ENCODE results near the gene DCLRE1B.

DNA sequence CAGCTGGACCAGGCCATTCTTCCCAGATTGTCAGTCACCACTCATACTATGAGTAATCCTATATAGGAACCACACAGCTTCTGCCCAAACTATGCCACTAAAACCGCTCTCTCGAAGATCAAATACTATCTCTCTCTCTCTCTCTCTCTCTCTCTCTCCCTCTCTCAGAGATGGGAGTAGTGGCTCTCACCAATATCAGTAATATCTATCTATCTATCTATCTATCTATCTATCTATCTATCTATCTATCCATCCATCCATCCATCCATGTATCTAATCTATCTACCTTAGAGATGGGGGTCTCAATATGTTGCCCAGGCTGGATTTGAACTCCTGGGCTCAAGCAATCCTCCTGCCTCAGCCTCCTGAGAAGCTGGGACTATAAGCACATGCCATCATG, 19.3 kb downstream of the DCLRE1B start:
- TF ChIP-seq, protein P1, sequence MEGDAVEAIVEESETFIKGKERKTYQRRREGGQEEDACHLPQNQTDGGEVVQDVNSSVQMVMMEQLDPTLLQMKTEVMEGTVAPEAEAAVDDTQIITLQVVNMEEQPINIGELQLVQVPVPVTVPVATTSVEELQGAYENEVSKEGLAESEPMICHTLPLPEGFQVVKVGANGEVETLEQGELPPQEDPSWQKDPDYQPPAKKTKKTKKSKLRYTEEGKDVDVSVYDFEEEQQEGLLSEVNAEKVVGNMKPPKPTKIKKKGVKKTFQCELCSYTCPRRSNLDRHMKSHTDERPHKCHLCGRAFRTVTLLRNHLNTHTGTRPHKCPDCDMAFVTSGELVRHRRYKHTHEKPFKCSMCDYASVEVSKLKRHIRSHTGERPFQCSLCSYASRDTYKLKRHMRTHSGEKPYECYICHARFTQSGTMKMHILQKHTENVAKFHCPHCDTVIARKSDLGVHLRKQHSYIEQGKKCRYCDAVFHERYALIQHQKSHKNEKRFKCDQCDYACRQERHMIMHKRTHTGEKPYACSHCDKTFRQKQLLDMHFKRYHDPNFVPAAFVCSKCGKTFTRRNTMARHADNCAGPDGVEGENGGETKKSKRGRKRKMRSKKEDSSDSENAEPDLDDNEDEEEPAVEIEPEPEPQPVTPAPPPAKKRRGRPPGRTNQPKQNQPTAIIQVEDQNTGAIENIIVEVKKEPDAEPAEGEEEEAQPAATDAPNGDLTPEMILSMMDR (IDR thresholded peaks at IDR 0.05) = no peak
- TF ChIP-seq ZFX (IDR thresholded peaks at IDR 0.05; ENCODE audit: borderline replicate concordance) = no peak

All from 22Rv1 (cell line).